Tibial nerve (tissue), 4 donors: Measurements from ENCODE around the gene PKNOX2. TPM values are rescaled to one million over a fixed set of nuclear protein-coding genes. Genes with fewer than 3 reads are reported as not detected.

Experiments used
- DNase-seq, 2 donors: peaks; one replicate each; pipeline ENCODE4 v3.0.0-alpha.2; 2019; ENCODE audit warnings: low spot score in 2 of 2
- H3K27ac ChIP-seq, 4 donors: fragments of 200-600 bp; sonication (generic) in 3 of 4; one replicate each; pipeline ENCODE4 v1.5.1; 2017 to 2019; ENCODE audit warnings: mild to moderate bottlenecking in 1 of 4
- H3K27me3 ChIP-seq, 2 donors: fragments of 200-600 bp; sonication (generic) in 1 of 2; one replicate each; pipeline versions ENCODE4 v1.5.1 to v1.6.0; 2017 to 2019
- H3K36me3 ChIP-seq, 3 donors: fragments of 200-600 bp; sonication (generic); one replicate each; pipeline ENCODE4 v1.5.1; 2018 to 2019
- H3K4me1 ChIP-seq, 4 donors: fragments of 200-600 bp; sonication (generic) in 3 of 4; one replicate each; pipeline ENCODE4 v1.5.1; 2017 to 2019
- H3K4me3 ChIP-seq, 4 donors: fragments of 200-600 bp; sonication (generic) in 3 of 4; one replicate each; pipeline ENCODE4 v1.5.1; 2017 to 2019; ENCODE audit warnings: mild to moderate bottlenecking in 1 of 4, moderate library complexity in 1 of 4
- H3K9me3 ChIP-seq, 4 donors: fragments of 200-600 bp; sonication (generic) in 3 of 4; one replicate each; pipeline ENCODE4 v1.5.1; 2017 to 2019
- EP300 ChIP-seq, 2 donors: sonication (generic); formaldehyde crosslinking; IDR thresholded peaks; one replicate each; pipeline ENCODE4 v1.6.1; 2017; ENCODE audit warnings: antibody characterized with exemption in 2 of 2, mild to moderate bottlenecking in 1 of 2
- POLR2A ChIP-seq, 2 donors: fragments of 450-650 bp; IDR thresholded peaks; one replicate each; pipeline ENCODE4 v1.6.1; 2017; ENCODE audit warnings: antibody characterized with exemption in 2 of 2, mild to moderate bottlenecking in 2 of 2, moderate library complexity in 2 of 2
- WGBS, 2 donors: methylation state at CpG; one replicate each; pipeline ENCODE4 v1.1.5; 2018; 5-methylcytosine and 5-hydroxymethylcytosine counted together
- total RNA-seq, 4 donors: library from RNA; depleted of rRNA; stranded (reverse); fragments of >200 nt; gene quantifications; one replicate each; pipeline ENCODE4 v1.1.0, GENCODE V29; 2016
- TF ChIP-seq, protein P1 (sequence below), 5 experiments: fragments of 200-600 bp in 3 of 5; fragments of 450-650 bp in 2 of 5; sonication (generic) in 3 of 5; IDR thresholded peaks; one replicate each; pipeline ENCODE4 v1.5.1; 2016 to 2019; ENCODE audit warnings: antibody characterized with exemption in 5 of 5, mild to moderate bottlenecking in 3 of 5, moderate library complexity in 2 of 5

PKNOX2 gene
- total RNA-seq, 4 donors from 2014 or later: 5.7 to 7.2 (median 6.4) TPM

DNA sequence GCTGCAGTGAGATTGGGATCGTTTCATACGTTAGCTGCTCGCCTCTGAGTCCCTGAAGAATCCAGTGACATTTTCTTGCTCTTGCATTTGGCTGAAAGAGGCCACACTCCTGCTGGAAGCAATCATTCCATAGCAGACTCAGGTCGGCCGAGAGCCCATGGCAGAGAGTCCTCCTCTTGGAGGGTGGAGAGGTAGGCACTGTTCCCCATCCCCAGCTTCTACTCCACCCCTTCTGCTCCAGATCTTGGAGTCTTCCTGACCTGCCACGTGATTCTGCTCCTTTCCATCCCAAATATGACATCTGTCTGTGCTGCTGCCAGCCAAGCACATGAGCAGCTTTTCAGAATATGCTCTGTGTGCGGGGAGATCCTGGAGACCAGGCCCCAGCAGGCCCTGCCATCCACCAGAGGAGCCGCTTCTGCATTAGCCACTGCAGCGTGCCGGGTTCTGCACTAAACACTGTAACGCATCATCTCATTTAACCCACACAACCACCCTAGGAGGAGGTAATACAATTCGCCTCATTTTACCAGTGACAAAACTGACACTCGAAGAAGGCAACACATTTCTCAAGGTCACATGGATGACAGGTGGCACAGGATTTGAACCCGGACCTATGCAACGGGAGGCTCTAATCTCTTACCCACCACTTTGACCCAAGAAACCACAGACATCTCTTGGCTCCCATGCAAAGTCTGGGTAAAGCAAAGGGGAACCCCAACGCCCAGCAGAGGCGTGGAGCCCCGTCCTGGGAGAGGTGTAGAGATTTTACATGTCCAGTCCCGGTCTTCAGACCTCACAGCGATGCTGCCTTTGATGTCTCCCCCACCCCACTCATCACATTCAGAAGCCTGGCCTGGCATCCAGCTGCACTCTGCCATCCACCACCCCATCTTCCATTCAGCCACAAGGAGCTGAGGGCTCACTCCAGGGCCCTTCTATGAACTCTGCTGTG, 252.7 kb downstream of the PKNOX2 start:
- no peak for TF ChIP-seq EP300 (IDR thresholded peaks at IDR 0.05)
- TF ChIP-seq, protein P1, sequence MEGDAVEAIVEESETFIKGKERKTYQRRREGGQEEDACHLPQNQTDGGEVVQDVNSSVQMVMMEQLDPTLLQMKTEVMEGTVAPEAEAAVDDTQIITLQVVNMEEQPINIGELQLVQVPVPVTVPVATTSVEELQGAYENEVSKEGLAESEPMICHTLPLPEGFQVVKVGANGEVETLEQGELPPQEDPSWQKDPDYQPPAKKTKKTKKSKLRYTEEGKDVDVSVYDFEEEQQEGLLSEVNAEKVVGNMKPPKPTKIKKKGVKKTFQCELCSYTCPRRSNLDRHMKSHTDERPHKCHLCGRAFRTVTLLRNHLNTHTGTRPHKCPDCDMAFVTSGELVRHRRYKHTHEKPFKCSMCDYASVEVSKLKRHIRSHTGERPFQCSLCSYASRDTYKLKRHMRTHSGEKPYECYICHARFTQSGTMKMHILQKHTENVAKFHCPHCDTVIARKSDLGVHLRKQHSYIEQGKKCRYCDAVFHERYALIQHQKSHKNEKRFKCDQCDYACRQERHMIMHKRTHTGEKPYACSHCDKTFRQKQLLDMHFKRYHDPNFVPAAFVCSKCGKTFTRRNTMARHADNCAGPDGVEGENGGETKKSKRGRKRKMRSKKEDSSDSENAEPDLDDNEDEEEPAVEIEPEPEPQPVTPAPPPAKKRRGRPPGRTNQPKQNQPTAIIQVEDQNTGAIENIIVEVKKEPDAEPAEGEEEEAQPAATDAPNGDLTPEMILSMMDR (IDR thresholded peaks at IDR 0.05): no peak
- no peak for TF ChIP-seq POLR2A (IDR thresholded peaks at IDR 0.05)
- Histone ChIP-seq H3K27ac (no peak overlapping the region), H3K4me3 (no peak overlapping the region), H3K36me3 (peaks cover 0 to 18% (median 0%) of the 10 kb centered on the region in 3 donors), H3K4me1 (no peaks in the 10 kb centered on the region), H3K27me3 (no peaks in the 10 kb centered on the region), H3K9me3 (no peaks in the 10 kb centered on the region)
- no peak for DNase-seq
- 69 to 82% methylated on average over 19 to 20 of the region's 20 CpGs for WGBS, 2 donors

GRCh38 chr11:125418396-125418795, 253.8 kb downstream of the PKNOX2 start:
- Histone ChIP-seq H3K36me3 (peaks cover 0 to 12% (median 0%) of the 10 kb centered on the region in 3 donors), H3K27ac (no peak overlapping the region), H3K4me1 (no peaks in the 10 kb centered on the region), H3K4me3 (no peak overlapping the region), H3K27me3 (no peaks in the 10 kb centered on the region), H3K9me3 (no peaks in the 10 kb centered on the region)
- TF ChIP-seq, protein P1 (IDR thresholded peaks at IDR 0.05): no peak
- TF ChIP-seq EP300 (IDR thresholded peaks at IDR 0.05) (no peak), POLR2A (IDR thresholded peaks at IDR 0.05) (no peak)
- no peak for DNase-seq
- WGBS, 2 donors: 72 to 73% methylated on average over 8 to 9 of the region's 9 CpGs

GRCh38 chr11:125422681-125423080, 258.1 kb downstream of the PKNOX2 start:
- H3K27ac ChIP-seq: no peak overlapping the region
- TF ChIP-seq POLR2A (IDR thresholded peaks at IDR 0.05) (no peak), EP300 (IDR thresholded peaks at IDR 0.05) (no peak)
- TF ChIP-seq, protein P1 (IDR thresholded peaks at IDR 0.05): no peak
- H3K36me3 ChIP-seq: peaks cover 0 to 2% (median 0%) of the 10 kb centered on the region in 3 donors
- H3K4me1 ChIP-seq: peaks cover 0 to 4% (median 0%) of the 10 kb centered on the region in 4 donors
- no peaks in the 10 kb centered on the region for H3K9me3 ChIP-seq
- H3K4me3 ChIP-seq: no peak overlapping the region
- no peaks in the 10 kb centered on the region for H3K27me3 ChIP-seq
- DNase-seq: no peak
- WGBS, 2 donors: 86 to 91% methylated on average over 4 of the region's 4 CpGs

- H3K36me3 ChIP-seq: no peaks in the 10 kb centered on the region
- no peaks in the 10 kb centered on the region for H3K9me3 ChIP-seq
- peaks cover 0 to 4% (median 0%) of the 10 kb centered on the region in 4 donors for H3K4me1 ChIP-seq
- no peak for DNase-seq
- H3K27ac ChIP-seq: no peak overlapping the region
- no peak overlapping the region for H3K4me3 ChIP-seq
- no peaks in the 10 kb centered on the region for H3K27me3 ChIP-seq
- 56 to 62% methylated on average over 9 of the region's 9 CpGs for WGBS, 2 donors
- TF ChIP-seq EP300 (IDR thresholded peaks at IDR 0.05): no peak
- TF ChIP-seq, protein P1 (IDR thresholded peaks at IDR 0.05): peak in 1 of 5 experiments; percentile 11
Observed at GRCh38 chr11:125423247-125423849, 258.8 kb downstream of the PKNOX2 start.

DNA sequence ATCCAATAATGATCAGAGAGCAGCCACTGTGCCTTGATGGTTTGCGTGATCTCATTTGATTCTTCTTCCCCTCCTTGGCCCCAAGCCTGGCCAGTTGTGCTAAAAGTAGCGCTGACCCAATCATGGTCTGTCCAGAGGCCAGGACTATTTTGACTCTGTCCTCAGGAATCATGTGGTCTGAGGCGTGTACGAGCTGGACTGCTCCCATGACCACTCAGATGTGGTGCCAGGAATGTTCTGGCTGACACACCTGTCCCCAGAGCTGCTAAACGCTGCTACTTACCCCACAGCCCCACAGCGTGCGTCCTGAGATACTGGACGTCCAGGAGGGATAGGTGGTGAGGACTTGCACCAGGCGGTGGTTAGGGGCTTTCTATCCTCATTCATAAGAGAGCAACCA, 261.1 kb downstream of the PKNOX2 start:
- H3K4me3 ChIP-seq: no peak overlapping the region
- no peak overlapping the region for H3K27ac ChIP-seq
- peak; percentile 28 to 53 for DNase-seq
- H3K9me3 ChIP-seq: no peaks in the 10 kb centered on the region
- no peaks in the 10 kb centered on the region for H3K27me3 ChIP-seq
- peak in 1 of 2 donors; percentile 35 for TF ChIP-seq EP300 (IDR thresholded peaks at IDR 0.05)
- TF ChIP-seq, protein P1 (IDR thresholded peaks at IDR 0.05): no peak
- TF ChIP-seq POLR2A (IDR thresholded peaks at IDR 0.05): no peak
- peaks cover 0 to 4% (median 0%) of the 10 kb centered on the region in 4 donors for H3K4me1 ChIP-seq
- peaks cover 0 to 11% (median 0%) of the 10 kb centered on the region in 3 donors for H3K36me3 ChIP-seq
- 64 to 68% methylated on average over 8 of the region's 9 CpGs for WGBS, 2 donors
